CD4-positive, alpha-beta T cell treated with Interleukin-15 for 1 hour (primary cell): ENCODE measurements around the gene HOXB1.

ENCODE experiments used
- DNase-seq: peaks from one replicate; pipeline ENCODE4 v3.0.0-alpha.2; 2020

The HOXB1 gene

GRCh38 chr17:48567209-48567608 lies 36.4 kb upstream of the HOXB1 start:
- no peak for DNase-seq

GRCh38 chr17:48566717-48567116 lies 35.9 kb upstream of the HOXB1 start:
- no peak for DNase-seq

- no peak for DNase-seq
Observed at GRCh38 chr17:48565925-48566710, 35.3 kb upstream of the HOXB1 start.

GRCh38 chr17:48565022-48565554 lies 34.3 kb upstream of the HOXB1 start:
- no peak for DNase-seq

GRCh38 chr17:48564188-48565021 lies 33.6 kb upstream of the HOXB1 start:
- DNase-seq = no peak

- no peak for DNase-seq
Observed at GRCh38 chr17:48563867-48564187, 33.0 kb upstream of the HOXB1 start.

- no peak for DNase-seq
Observed at GRCh38 chr17:48563385-48563838, 32.6 kb upstream of the HOXB1 start.

- DNase-seq = no peak
Observed at GRCh38 chr17:48562934-48563333, 32.1 kb upstream of the HOXB1 start.

- no peak for DNase-seq
Observed at GRCh38 chr17:48561884-48562810, 31.3 kb upstream of the HOXB1 start.

GRCh38 chr17:48559840-48560817 lies 29.3 kb upstream of the HOXB1 start:
- DNase-seq = no peak

- no peak for DNase-seq
Observed at GRCh38 chr17:48559122-48559839, 28.5 kb upstream of the HOXB1 start.

- no peak for DNase-seq
Observed at GRCh38 chr17:48558831-48559121, 28.0 kb upstream of the HOXB1 start.

GRCh38 chr17:48558057-48558830 lies 27.4 kb upstream of the HOXB1 start:
- no peak for DNase-seq

GRCh38 chr17:48556576-48557401 lies 26.0 kb upstream of the HOXB1 start:
- no peak for DNase-seq

- no peak for DNase-seq
Observed at GRCh38 chr17:48556229-48556575, 25.4 kb upstream of the HOXB1 start.

- DNase-seq = no peak
Observed at GRCh38 chr17:48555258-48556228, 24.7 kb upstream of the HOXB1 start.

GRCh38 chr17:48554412-48555257 lies 23.8 kb upstream of the HOXB1 start:
- DNase-seq = no peak
